ENCODE measurements around the gene HCN1. TPM values are rescaled to one million over a fixed set of nuclear protein-coding genes. Genes with fewer than 3 reads are reported as not detected.
"Not testable (repeated sequence)": the region's sequence is repeated elsewhere in the genome, so short reads cannot be mapped to it uniquely, and the experiment has no call there.

The HCN1 gene
- total RNA-seq, 4 donors from 2014 or later = 0.13 TPM; not detected in 3

- DNase-seq (ENCODE audit: low spot score in 2 of 2) = no peak
- TF ChIP-seq POLR2AphosphoS5 (IDR thresholded peaks at IDR 0.05) = no peak
- no peak for TF ChIP-seq EP300 (IDR thresholded peaks at IDR 0.05)
- no peak for TF ChIP-seq POLR2A (IDR thresholded peaks at IDR 0.05)
- TF ChIP-seq CTCF (IDR thresholded peaks at IDR 0.05) = no peak
- no peak overlapping the region for H3K4me3 ChIP-seq
- H3K36me3 ChIP-seq = no peaks in the 10 kb centered on the region
- H3K27ac ChIP-seq = no peak overlapping the region
- H3K27me3 ChIP-seq = no peaks in the 10 kb centered on the region
- H3K4me1 ChIP-seq = no peaks in the 10 kb centered on the region
- 56% methylated on average over 3 of the region's 3 CpGs for WGBS
- H3K9me3 ChIP-seq = no peaks in the 10 kb centered on the region
These were observed 340.8 kb downstream of the HCN1 start for GRCh38 chr5:45355189-45355992.

- TF ChIP-seq POLR2A (IDR thresholded peaks at IDR 0.05) (no peak), CTCF (IDR thresholded peaks at IDR 0.05) (no peak), POLR2AphosphoS5 (IDR thresholded peaks at IDR 0.05) (no peak), EP300 (IDR thresholded peaks at IDR 0.05) (no peak)
- H3K27ac ChIP-seq = no peak overlapping the region
- H3K9me3 ChIP-seq = no peaks in the 10 kb centered on the region
- no peak for DNase-seq (ENCODE audit: low spot score in 2 of 2)
- H3K4me1 ChIP-seq = no peaks in the 10 kb centered on the region
- H3K27me3 ChIP-seq = no peaks in the 10 kb centered on the region
- WGBS = 60% methylated on average over 2 of the region's 2 CpGs
- no peak overlapping the region for H3K4me3 ChIP-seq
- H3K36me3 ChIP-seq = no peaks in the 10 kb centered on the region
These were observed 359.7 kb downstream of the HCN1 start for GRCh38 chr5:45336464-45336863.

GRCh38 chr5:45335978-45336377 is 360.2 kb downstream of the HCN1 start:
- Histone ChIP-seq H3K27ac (no peak overlapping the region), H3K27me3 (no peaks in the 10 kb centered on the region), H3K36me3 (no peaks in the 10 kb centered on the region), H3K4me3 (no peak overlapping the region), H3K4me1 (no peaks in the 10 kb centered on the region), H3K9me3 (no peaks in the 10 kb centered on the region)
- WGBS = 86% methylated on average over 2 of the region's 2 CpGs
- TF ChIP-seq CTCF (IDR thresholded peaks at IDR 0.05) (no peak), POLR2AphosphoS5 (IDR thresholded peaks at IDR 0.05) (no peak), POLR2A (IDR thresholded peaks at IDR 0.05) (no peak), EP300 (IDR thresholded peaks at IDR 0.05) (no peak)
- DNase-seq (ENCODE audit: low spot score in 2 of 2) = no peak

GRCh38 chr5:45335346-45335745 is 360.8 kb downstream of the HCN1 start:
- no peak overlapping the region for H3K4me3 ChIP-seq
- no peak overlapping the region for H3K27ac ChIP-seq
- H3K9me3 ChIP-seq = no peaks in the 10 kb centered on the region
- TF ChIP-seq CTCF (IDR thresholded peaks at IDR 0.05) = no peak
- TF ChIP-seq EP300 (IDR thresholded peaks at IDR 0.05) = no peak
- no peak for TF ChIP-seq POLR2AphosphoS5 (IDR thresholded peaks at IDR 0.05)
- TF ChIP-seq POLR2A (IDR thresholded peaks at IDR 0.05) = no peak
- no peaks in the 10 kb centered on the region for H3K36me3 ChIP-seq
- H3K4me1 ChIP-seq = no peaks in the 10 kb centered on the region
- no peak for DNase-seq (ENCODE audit: low spot score in 2 of 2)
- H3K27me3 ChIP-seq = no peaks in the 10 kb centered on the region

GRCh38 chr5:45334939-45335338 is 361.2 kb downstream of the HCN1 start:
- Histone ChIP-seq H3K27me3 (no peaks in the 10 kb centered on the region), H3K9me3 (no peaks in the 10 kb centered on the region), H3K36me3 (no peaks in the 10 kb centered on the region), H3K4me3 (no peak overlapping the region), H3K27ac (no peak overlapping the region), H3K4me1 (no peaks in the 10 kb centered on the region)
- WGBS = 88% methylated on average over 1 of the region's 1 CpG
- no peak for DNase-seq (ENCODE audit: low spot score in 2 of 2)
- TF ChIP-seq CTCF (IDR thresholded peaks at IDR 0.05) = no peak
- TF ChIP-seq POLR2A (IDR thresholded peaks at IDR 0.05) = no peak
- no peak for TF ChIP-seq EP300 (IDR thresholded peaks at IDR 0.05)
- no peak for TF ChIP-seq POLR2AphosphoS5 (IDR thresholded peaks at IDR 0.05)

GRCh38 chr5:45312627-45313026 is 383.6 kb downstream of the HCN1 start:
- H3K4me3 ChIP-seq; H3K27me3 ChIP-seq; H3K36me3 ChIP-seq; H3K4me1 ChIP-seq; DNase-seq (ENCODE audit: low spot score in 2 of 2); H3K9me3 ChIP-seq; H3K27ac ChIP-seq: not testable (repeated sequence)
- 81% methylated on average over 8 of the region's 8 CpGs for WGBS

All from suprapubic skin (tissue), 4 donors.